ENCODE data around the gene NOC2L.
A peak's percentile ranks its signal among the peaks of the same experiment; 100 is the strongest.

Gene NOC2L

DNA sequence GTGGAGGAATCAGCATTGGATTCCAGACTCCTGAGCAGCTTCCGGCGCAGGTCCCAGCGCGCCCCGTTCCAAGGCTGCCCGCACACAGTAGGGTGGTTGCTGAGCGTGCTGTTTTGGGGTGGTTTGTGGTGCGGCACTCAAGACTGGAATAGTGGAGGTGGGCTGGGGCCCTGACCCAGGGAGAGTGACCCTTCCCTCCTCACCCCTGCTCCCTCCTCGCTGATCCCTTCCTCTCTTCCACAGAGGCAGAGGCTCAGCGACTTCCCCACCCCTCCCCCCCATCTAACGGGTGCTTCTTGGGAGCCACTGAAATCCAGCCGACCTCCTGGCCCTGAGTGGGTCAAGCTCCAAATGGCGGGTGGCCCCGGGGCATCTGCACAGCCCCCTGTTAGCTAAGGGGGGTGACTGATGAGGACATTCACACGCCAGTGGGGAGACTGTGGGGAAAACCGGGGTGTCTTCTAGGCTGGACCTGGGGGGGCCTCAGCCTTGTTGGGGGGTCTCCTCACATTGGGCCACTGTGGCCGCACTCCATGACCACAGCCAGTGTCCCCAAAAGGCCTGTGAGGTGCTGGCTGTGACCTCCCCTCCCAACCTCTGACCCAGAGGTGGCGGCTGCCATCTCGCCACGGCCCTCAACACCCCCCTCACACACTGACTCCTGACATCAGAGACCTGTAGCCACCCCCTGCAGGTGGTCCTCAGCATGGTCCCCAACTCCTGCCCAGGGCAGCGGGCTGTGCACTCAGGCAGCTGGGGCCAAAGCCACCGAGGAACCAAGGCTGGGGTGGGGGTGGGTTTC, 44.8 kb upstream of the NOC2L start:
- no peaks in the 10 kb centered on the region for H3K27me3 ChIP-seq (replicated peaks)
- TF ChIP-seq, protein P1, sequence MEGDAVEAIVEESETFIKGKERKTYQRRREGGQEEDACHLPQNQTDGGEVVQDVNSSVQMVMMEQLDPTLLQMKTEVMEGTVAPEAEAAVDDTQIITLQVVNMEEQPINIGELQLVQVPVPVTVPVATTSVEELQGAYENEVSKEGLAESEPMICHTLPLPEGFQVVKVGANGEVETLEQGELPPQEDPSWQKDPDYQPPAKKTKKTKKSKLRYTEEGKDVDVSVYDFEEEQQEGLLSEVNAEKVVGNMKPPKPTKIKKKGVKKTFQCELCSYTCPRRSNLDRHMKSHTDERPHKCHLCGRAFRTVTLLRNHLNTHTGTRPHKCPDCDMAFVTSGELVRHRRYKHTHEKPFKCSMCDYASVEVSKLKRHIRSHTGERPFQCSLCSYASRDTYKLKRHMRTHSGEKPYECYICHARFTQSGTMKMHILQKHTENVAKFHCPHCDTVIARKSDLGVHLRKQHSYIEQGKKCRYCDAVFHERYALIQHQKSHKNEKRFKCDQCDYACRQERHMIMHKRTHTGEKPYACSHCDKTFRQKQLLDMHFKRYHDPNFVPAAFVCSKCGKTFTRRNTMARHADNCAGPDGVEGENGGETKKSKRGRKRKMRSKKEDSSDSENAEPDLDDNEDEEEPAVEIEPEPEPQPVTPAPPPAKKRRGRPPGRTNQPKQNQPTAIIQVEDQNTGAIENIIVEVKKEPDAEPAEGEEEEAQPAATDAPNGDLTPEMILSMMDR (IDR thresholded peaks at IDR 0.05; ENCODE audit: low read depth, low read length, missing control alignments), result no peak
- DNase-seq, result no peak

DNA sequence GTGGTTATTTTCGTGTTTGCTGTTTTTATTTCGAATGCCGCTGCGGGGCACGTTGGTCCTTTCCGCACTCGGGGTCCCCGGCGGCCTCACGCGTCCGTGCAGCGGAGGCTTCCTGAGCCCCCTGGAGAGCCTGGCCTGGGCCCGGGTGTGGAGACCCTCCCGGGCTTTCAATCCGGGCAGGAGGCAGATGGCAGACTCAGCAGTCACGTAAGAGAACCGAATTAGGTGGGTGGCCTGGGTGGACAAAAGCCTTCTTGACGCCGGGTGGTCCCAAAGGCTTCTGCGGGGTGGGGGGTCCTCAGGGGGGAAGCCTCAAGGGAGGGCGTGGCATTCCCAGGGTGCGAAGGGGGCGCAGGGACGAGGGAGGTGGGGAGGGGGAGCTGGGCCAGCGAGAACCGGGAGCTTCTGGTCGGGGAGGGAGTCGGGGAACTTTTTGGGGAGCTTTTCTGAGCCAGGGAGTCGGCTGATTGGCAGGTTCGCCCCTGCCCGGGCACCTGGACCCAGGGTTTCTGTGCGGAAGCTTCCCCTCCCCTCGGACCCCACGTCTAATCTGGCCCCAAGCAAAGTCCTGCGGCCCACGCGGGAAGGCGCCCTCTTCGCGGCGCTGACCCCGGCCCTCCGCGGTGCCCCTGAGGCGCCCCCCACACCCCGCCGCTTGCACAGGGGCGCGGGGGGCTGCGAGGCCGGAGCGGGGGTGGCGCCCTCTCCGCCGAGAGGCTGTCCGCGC, 42.2 kb upstream of the NOC2L start:
- Histone ChIP-seq H3K27ac (peak overlapping the region; percentile 97), H3K4me3 (ENCODE audit: low read depth, low read length) (peak overlapping the region; percentile 60), H3K36me3 (replicated peaks) (no peaks in the 10 kb centered on the region), H3K27me3 (replicated peaks) (no peaks in the 10 kb centered on the region)
- DNase-seq, result no peak
- TF ChIP-seq, protein P1 (IDR thresholded peaks at IDR 0.05; ENCODE audit: low read depth, low read length, missing control alignments), result no peak
- in situ Hi-C loops (cut with HindIII; ENCODE audit: low pct_ligation_motif_present, low sequenced_read_pairs), result no loop called here

More for the DNA sequence above, 44.8 kb upstream of the NOC2L start:
- Histone ChIP-seq H3K27ac (no peak overlapping the region), H3K4me3 (ENCODE audit: low read depth, low read length) (no peak overlapping the region), H3K36me3 (replicated peaks) (no peaks in the 10 kb centered on the region)
- in situ Hi-C loops (cut with HindIII; ENCODE audit: low pct_ligation_motif_present, low sequenced_read_pairs), result no loop called here

DNA sequence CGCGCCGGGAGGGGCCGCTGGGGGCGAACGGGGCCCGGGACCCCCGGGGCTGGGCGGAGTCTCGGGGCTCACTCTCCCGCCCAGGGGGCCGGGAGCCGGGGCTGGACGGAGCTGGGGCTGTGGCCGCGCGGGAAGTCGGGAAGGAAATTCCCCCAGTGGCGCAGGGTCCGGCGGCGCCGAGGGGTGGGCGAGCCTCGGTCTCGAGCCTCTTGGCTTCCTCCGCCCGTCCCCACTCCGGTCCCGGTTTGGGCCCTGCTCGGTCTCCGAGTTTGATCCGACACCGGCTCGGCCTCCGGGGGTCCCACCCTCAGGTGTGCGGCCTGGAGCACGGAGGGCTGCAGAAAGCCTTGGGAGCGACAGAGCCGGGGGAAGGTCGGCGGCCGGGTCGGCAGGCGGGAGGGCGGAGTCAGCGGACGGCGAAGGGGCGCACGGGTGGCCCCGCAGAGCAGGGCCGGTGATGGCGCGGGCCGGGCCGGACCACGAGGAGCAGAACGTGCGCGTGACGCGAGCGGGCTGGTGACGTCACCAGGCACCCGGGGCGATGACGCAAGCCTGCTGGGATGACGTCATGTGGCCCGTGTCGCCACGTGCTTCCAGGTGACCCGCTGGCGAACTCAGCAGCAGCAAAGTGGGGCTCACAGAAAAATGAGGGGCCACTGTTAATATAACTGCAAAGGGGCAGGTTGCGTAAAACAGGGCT, 41.5 kb upstream of the NOC2L start:
- Histone ChIP-seq H3K36me3 (replicated peaks) (no peaks in the 10 kb centered on the region), H3K4me3 (ENCODE audit: low read depth, low read length) (peak overlapping the region; percentile 60), H3K27ac (peak overlapping the region; percentile 97), H3K27me3 (replicated peaks) (no peaks in the 10 kb centered on the region)
- DNase-seq, result peak; percentile 82
- TF ChIP-seq, protein P1 (IDR thresholded peaks at IDR 0.05; ENCODE audit: low read depth, low read length, missing control alignments), result no peak
- in situ Hi-C loops (cut with HindIII; ENCODE audit: low pct_ligation_motif_present, low sequenced_read_pairs), result no loop called here

DNA sequence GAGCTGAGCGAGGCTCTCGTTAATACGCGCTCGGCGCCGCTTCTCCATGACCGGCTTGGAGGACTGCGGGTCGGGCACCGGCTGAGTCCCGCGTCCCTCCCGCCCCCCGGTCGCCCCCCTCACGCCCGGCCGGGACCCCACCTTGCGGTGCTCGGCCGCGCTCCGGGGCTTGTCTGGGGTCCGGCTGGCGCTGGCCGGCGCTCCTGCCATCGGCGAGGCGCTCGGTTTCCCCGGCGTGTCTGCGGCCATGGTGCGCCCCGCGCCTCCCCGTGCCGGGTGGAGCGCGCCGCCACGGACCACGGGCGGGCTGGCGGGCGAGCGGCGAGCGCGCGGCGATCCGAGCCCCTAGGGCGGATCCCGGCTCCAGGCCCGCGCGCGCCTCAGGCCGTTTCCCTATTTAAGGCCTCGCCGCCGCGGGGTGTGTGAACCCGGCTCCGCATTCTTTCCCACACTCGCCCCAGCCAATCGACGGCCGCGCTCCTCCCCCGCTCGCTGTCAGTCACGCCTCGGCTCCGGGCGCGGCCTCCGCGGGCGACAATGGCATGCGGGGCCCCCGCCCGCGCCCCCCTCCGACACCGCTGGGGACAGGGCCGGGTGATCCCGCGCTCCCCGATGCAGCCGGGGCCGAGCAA, 40.8 kb upstream of the NOC2L start, which contains the start of gene HES4:
TSS of gene HES4 (minus strand) at position 373 of the 632 bp plus-strand sequence. CDS start at position 249, 124 bp downstream.
- TF ChIP-seq, protein P1 (IDR thresholded peaks at IDR 0.05; ENCODE audit: low read depth, low read length, missing control alignments), result no peak
- Histone ChIP-seq H3K27me3 (replicated peaks) (no peaks in the 10 kb centered on the region), H3K27ac (peak within 1 kb of the TSS; percentile 97), H3K4me3 (ENCODE audit: low read depth, low read length) (peak within 1 kb of the TSS; percentile 60), H3K36me3 (replicated peaks) (no peaks in the 10 kb centered on the region)
- peak; percentile 89 for DNase-seq
- in situ Hi-C loops (cut with HindIII; ENCODE audit: low pct_ligation_motif_present, low sequenced_read_pairs), result no loop called here

DNA sequence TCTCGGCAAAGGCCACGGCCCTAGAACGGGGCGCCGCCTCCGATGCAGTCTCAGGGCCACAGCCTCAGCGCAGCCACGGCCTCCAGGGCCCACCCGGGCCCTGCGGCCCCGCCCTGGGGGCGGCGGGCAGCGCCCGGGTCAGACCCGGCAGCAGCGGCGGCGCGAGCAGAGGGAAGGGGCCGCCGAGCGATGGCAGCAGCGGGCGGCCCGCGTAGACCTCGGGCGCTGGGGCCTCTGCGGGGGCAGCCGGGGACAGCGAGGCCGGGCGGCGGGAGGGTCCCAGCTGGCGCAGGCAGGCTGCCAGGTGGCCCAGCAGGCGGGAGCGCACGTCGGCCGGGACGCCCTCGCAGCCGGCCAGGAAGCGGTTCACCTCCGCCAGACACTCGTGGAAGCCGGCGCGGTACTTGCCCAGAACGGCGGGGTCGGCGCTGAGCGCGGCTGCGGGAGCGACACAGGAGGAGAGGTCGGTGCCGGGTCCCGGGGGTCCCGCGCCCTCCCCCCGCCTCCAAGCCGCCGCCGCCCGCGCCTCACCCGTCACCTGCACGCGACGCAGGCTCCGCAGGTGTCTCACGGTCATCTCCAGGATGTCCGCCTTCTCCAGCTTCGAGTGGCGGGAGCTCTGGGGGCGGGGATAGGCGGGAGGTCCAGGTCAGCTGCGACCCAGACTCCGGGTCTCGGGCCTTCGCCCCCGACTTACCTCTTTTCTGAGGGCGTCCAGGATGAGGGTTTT, 40.1 kb upstream of the NOC2L start:
- no peak for DNase-seq
- in situ Hi-C loops (cut with HindIII; ENCODE audit: low pct_ligation_motif_present, low sequenced_read_pairs), result no loop called here
- H3K36me3 ChIP-seq (replicated peaks), result no peaks in the 10 kb centered on the region
- peak overlapping the region; percentile 57 for H3K4me3 ChIP-seq (ENCODE audit: low read depth, low read length)
- peak overlapping the region; percentile 97 for H3K27ac ChIP-seq
- H3K27me3 ChIP-seq (replicated peaks), result no peaks in the 10 kb centered on the region
- TF ChIP-seq, protein P1 (IDR thresholded peaks at IDR 0.05; ENCODE audit: low read depth, low read length, missing control alignments), result no peak

Measured in brain microvascular endothelial cell (primary cell).